HepG2 (cell line): ENCODE measurements around the gene OR4K14. TPM values are rescaled to one million over a fixed set of nuclear protein-coding genes. Genes with fewer than 3 reads are reported as not detected.

Source experiments
- ATAC-seq: fragments of 200-7000 bp; cut with Tn5 transposase; 3 replicates; pipeline ENCODE4 v1.9.1; 2020; ENCODE audit warnings: mild to moderate bottlenecking, moderate library complexity
- BruUV-seq: library from RNA; stranded (reverse); fragments of 400-500 nt; replicated peaks from 2 replicates; lab custom pipeline; 2021; lab: Mats Ljungman, UMichigan
- CTCF ChIA-PET: fragments of 300-600 bp; formaldehyde crosslinking; extraction: SDS; loops from one replicate; lab custom pipeline; 2021; ENCODE audit warnings: low total read pairs, inconsistent platforms, low intra/inter-chr PET ratio; lab: Yijun Ruan, JAX
- POLR2A ChIA-PET: fragments of 350-600 bp; sonication (Branson Sonifier 250); formaldehyde crosslinking; loops from one replicate; lab custom pipeline; 2020; ENCODE audit warnings: antibody characterized with exemption, inconsistent platforms; lab: Yijun Ruan, JAX
- DNase-seq: peaks from one replicate; pipeline ENCODE4 v3.0.0-alpha.2; 2015; ENCODE audit warnings: low spot score
- FAIRE-seq: peaks from 3 replicates; lab custom pipeline; 2011; peaks lifted over from hg19 to GRCh38; lab: Jason Lieb, UNC
- H2AFZ ChIP-seq: one replicate; pipeline ENCODE4 v1.6.1; 2011; ENCODE audit warnings: low read length, inconsistent platforms
- H3K27ac ChIP-seq: fragments of 300-600 bp; 3 replicates; pipeline ENCODE4 v1.8.0; 2011; ENCODE audit warnings: mixed run types, mild to moderate bottlenecking, mixed read lengths, low read length, inconsistent platforms; ENCODE audit not compliant: insufficient read depth; ENCODE audit errors: extremely low read length
- H3K27me3 ChIP-seq, 2 experiments: fragments of 200-600 bp in 1 of 2; 2 replicates in 1 of 2; 3 replicates in 1 of 2; pipeline versions ENCODE4 v1.6.0 to v1.8.0; 2011; ENCODE audit warnings: low read length in 2 of 2, mild to moderate bottlenecking in 2 of 2, moderate library complexity in 2 of 2, inconsistent platforms in 1 of 2; ENCODE audit not compliant: insufficient read depth in 2 of 2, control insufficient read depth in 1 of 2
- H3K36me3 ChIP-seq, 2 experiments: fragments of 200-600 bp in 1 of 2; replicated peaks in 1 of 2; 2 replicates in 1 of 2; 3 replicates in 1 of 2; pipeline versions ENCODE4 v1.5.1 to v1.8.0; 2011; ENCODE audit warnings: low read length in 2 of 2, inconsistent platforms in 1 of 2; ENCODE audit not compliant: insufficient read depth in 2 of 2, control insufficient read depth in 1 of 2
- H3K4me1 ChIP-seq: 2 replicates; pipeline ENCODE4 v1.5.1; 2012; ENCODE audit warnings: low read length, inconsistent platforms; ENCODE audit not compliant: insufficient read depth
- H3K4me2 ChIP-seq: 2 replicates; pipeline ENCODE4 v1.6.0; 2011; ENCODE audit warnings: low read depth, low read length, inconsistent platforms
- H3K4me3 ChIP-seq, 3 experiments: fragments of 200-600 bp in 1 of 3; sonication (generic), shearing (Covaris generic) in 1 of 3; replicated peaks in 1 of 3; 2 replicates each; pipeline ENCODE4 v1.5.1; 2011 to 2016; ENCODE audit warnings: low read length in 3 of 3, inconsistent platforms in 2 of 3, low read depth in 2 of 3, mild to moderate bottlenecking in 2 of 3, control low read depth in 1 of 3, mixed read lengths in 1 of 3; ENCODE audit not compliant: insufficient read depth in 1 of 3
- H3K79me2 ChIP-seq: one replicate; pipeline ENCODE4 v1.6.1; 2011; ENCODE audit warnings: low read length, inconsistent platforms; ENCODE audit not compliant: insufficient read depth
- H3K9ac ChIP-seq: 2 replicates; pipeline ENCODE4 v1.6.0; 2011; ENCODE audit warnings: mild to moderate bottlenecking, low read depth, low read length, inconsistent platforms; ENCODE audit not compliant: insufficient read depth
- H3K9me3 ChIP-seq: 2 replicates; pipeline ENCODE4 v1.5.1; 2012; ENCODE audit warnings: mild to moderate bottlenecking, low read length
- H4K20me1 ChIP-seq: 2 replicates; pipeline ENCODE4 v1.6.0; 2011; ENCODE audit warnings: inconsistent platforms, mild to moderate bottlenecking, low read length, moderate library complexity; ENCODE audit not compliant: insufficient read depth
- BCLAF1 ChIP-seq: fragments of 450-650 bp; IDR thresholded peaks from 2 replicates; pipeline ENCODE4 v1.6.1; 2017; ENCODE audit warnings: mild to moderate bottlenecking
- GATAD1 ChIP-seq: IDR thresholded peaks from 2 replicates; pipeline ENCODE4 v1.6.1; 2016; ENCODE audit warnings: missing genetic modification reagents, missing compliant biosample characterization
- GTF2F1 ChIP-seq: fragments of 150-350 bp; IDR thresholded peaks from 2 replicates; pipeline ENCODE4 v1.6.1; 2014; ENCODE audit warnings: low read length
- KAT8 ChIP-seq: IDR thresholded peaks from 2 replicates; pipeline ENCODE4 v1.6.1; 2016; ENCODE audit warnings: missing genetic modification reagents, missing compliant biosample characterization
- PHF21A ChIP-seq: sonication (generic); formaldehyde crosslinking; IDR thresholded peaks from 2 replicates; pipeline ENCODE4 v1.5.0; 2020; ENCODE audit warnings: mild to moderate bottlenecking, missing genetic modification reagents
- SSRP1 ChIP-seq: IDR thresholded peaks from 2 replicates; pipeline ENCODE4 v1.6.1; 2016; ENCODE audit warnings: control low read depth
- ZBTB8A ChIP-seq: sonication (generic); formaldehyde crosslinking; IDR thresholded peaks from 2 replicates; pipeline ENCODE4 v1.4.0; 2020; ENCODE audit warnings: mild to moderate bottlenecking, low read depth, missing genetic modification reagents, borderline replicate concordance
- ZNF292 ChIP-seq: sonication (generic); formaldehyde crosslinking; IDR thresholded peaks from 2 replicates; pipeline ENCODE4 v1.8.1; 2022; ENCODE audit warnings: mild to moderate bottlenecking, low read depth, missing genetic modification reagents, borderline replicate concordance
- ZNF441 ChIP-seq: sonication (generic); formaldehyde crosslinking; IDR thresholded peaks from 2 replicates; pipeline ENCODE4 v1.7.0; 2021; ENCODE audit warnings: missing genetic modification reagents, borderline replicate concordance
- ZNF558 ChIP-seq: sonication (generic); formaldehyde crosslinking; IDR thresholded peaks from 2 replicates; pipeline ENCODE4 v1.9.0; 2022; ENCODE audit warnings: mild to moderate bottlenecking, missing genetic modification reagents, borderline replicate concordance
- ZNF746 ChIP-seq: sonication (generic); formaldehyde crosslinking; IDR thresholded peaks from 2 replicates; pipeline ENCODE4 v1.8.0; 2022; ENCODE audit warnings: mild to moderate bottlenecking, missing genetic modification reagents
- WGBS: methylation state at CpG from one replicate; pipeline ENCODE4 v1.1.6; 2017; ENCODE audit warnings: low lambda C conversion rate; 5-methylcytosine and 5-hydroxymethylcytosine counted together
- in situ Hi-C: cut with HindIII; loops from 2 replicates; pipeline ENCODE4 v1.10.0; 2017; ENCODE audit warnings: low pct_unique_long_range_greater_than_20kb; ENCODE audit not compliant: extremely low pct_ligation_motif_present
- intact Hi-C: fragments of 100-400 bp; cut with micrococcal nuclease; formaldehyde crosslinking; loops from one replicate; pipeline ENCODE4 v1.10.0; 2022; ENCODE audit not compliant: unreplicated experiment
- polyA plus RNA-seq, 8 experiments: library from polyadenylated mRNA; depleted of rRNA in 3 of 8; stranded (reverse) in 7 of 8; unstranded in 1 of 8; fragments of >200 nt; fragmentation: Illumina TruSeq in 4 of 8; extraction: Trizol in 4 of 8; gene quantifications; 2 replicates each; pipeline versions ENCODE4 v1.2.1 to v1.2.3, GENCODE V29; 2011 to 2016; ENCODE audit warnings: low read depth in 4 of 8, missing spikeins in 1 of 8, mixed read lengths in 1 of 8; ENCODE audit not compliant: insufficient read depth in 1 of 8
- total RNA-seq, 5 experiments: library from RNA; depleted of rRNA; stranded (reverse); fragments of >200 nt; fragmentation: Illumina TruSeq; extraction: Trizol; gene quantifications; 2 replicates each; pipeline ENCODE4 v1.2.3, GENCODE V29; 2016; ENCODE audit warnings: low read depth in 1 of 5
- TF ChIP-seq, protein P1 (sequence below): sonication (generic); formaldehyde crosslinking; IDR thresholded peaks from 2 replicates; pipeline ENCODE4 v1.4.0; 2020; ENCODE audit warnings: missing genetic modification reagents

Gene OR4K14
- total and polyA plus RNA-seq, 2 of the 13 experiments (the other 11 are each of a cell fraction or from before 2014, with no cell fraction given): not detected

DNA sequence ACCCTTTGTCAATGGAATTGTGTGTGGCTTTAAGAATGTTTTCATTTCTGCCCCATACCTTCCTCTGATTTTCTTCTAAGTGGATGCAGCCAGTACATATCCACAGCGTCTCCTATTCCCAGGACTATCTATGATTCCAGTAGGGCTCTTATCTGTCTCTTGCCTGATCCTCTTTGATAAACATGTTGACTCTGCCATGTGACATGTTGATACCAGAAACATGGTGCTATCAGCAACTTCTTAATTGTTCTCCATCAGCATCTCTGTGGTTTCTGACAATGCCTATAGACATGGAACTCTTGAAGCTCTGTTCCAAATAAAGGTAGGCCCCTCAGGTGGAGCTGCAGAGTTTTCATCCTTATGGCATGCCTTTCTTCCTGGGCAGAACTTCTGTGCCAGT lies 29.1 kb upstream of the OR4K14 start:
- FAIRE-seq (no peak), ATAC-seq (no peak), DNase-seq (no peak)
- ChIA-PET CTCF (no interaction called here), POLR2A (no interaction called here)
- Histone ChIP-seq H3K9ac (no peak overlapping the region), H3K27me3 (no peaks in the 10 kb centered on the region), H3K4me1 (no peaks in the 10 kb centered on the region), H3K9me3 (no peaks in the 10 kb centered on the region), H2AFZ (no peak overlapping the region), H3K27ac (no peak overlapping the region), H3K36me3 (no peaks in the 10 kb centered on the region), H3K4me3 (no peak overlapping the region), H4K20me1 (no peaks in the 10 kb centered on the region), H3K79me2 (no peaks in the 10 kb centered on the region), H3K4me2 (no peak overlapping the region)
- no TSS peak for BruUV-seq
- in situ Hi-C loops: no loop called here
- intact Hi-C loops: no loop called here
- TF ChIP-seq ZNF292 (no peak), ZNF558 (no peak), GTF2F1 (no peak), KAT8 (CRISPR knock-in tag) (no peak), ZBTB8A (CRISPR knock-in tag) (no peak), ZNF441 (CRISPR knock-in tag) (no peak), SSRP1 (CRISPR knock-in tag) (no peak), BCLAF1 (no peak), ZNF746 (no peak), GATAD1 (CRISPR knock-in tag) (no peak), PHF21A (CRISPR knock-in tag) (no peak)
- TF ChIP-seq, protein P1, sequence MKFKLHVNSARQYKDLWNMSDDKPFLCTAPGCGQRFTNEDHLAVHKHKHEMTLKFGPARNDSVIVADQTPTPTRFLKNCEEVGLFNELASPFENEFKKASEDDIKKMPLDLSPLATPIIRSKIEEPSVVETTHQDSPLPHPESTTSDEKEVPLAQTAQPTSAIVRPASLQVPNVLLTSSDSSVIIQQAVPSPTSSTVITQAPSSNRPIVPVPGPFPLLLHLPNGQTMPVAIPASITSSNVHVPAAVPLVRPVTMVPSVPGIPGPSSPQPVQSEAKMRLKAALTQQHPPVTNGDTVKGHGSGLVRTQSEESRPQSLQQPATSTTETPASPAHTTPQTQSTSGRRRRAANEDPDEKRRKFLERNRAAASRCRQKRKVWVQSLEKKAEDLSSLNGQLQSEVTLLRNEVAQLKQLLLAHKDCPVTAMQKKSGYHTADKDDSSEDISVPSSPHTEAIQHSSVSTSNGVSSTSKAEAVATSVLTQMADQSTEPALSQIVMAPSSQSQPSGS (CRISPR knock-in tag): no peak
- 0% methylated on average over 1 of the region's 1 CpG for WGBS
